Trophoblast cell (in vitro differentiated cells and primary cell): ENCODE data around the gene PCK1.

Experiments
- DNase-seq, 2 donors: peaks; one replicate each; pipeline ENCODE4 v3.0.0-alpha.2; 2016
- H2AFZ ChIP-seq: 2 replicates; pipeline ENCODE4 v1.6.1; 2013; ENCODE audit warnings: low read length, moderate library complexity, mild to moderate bottlenecking; ENCODE audit not compliant: insufficient read depth, poor library complexity
- H2AK5ac ChIP-seq: 2 replicates; pipeline ENCODE4 v1.6.1; 2013; ENCODE audit warnings: mild to moderate bottlenecking, low read length
- H2BK120ac ChIP-seq: 2 replicates; pipeline ENCODE4 v1.6.1; 2013; ENCODE audit warnings: low read length, mild to moderate bottlenecking, moderate library complexity; ENCODE audit not compliant: insufficient read depth, poor library complexity
- H2BK12ac ChIP-seq: 2 replicates; pipeline ENCODE4 v1.6.1; 2013; ENCODE audit warnings: mild to moderate bottlenecking, low read length, moderate library complexity
- H2BK5ac ChIP-seq: 2 replicates; pipeline ENCODE4 v1.6.1; 2013; ENCODE audit warnings: low read length, low read depth, moderate library complexity, mild to moderate bottlenecking; ENCODE audit not compliant: poor library complexity
- H3K14ac ChIP-seq: 2 replicates; pipeline ENCODE4 v1.6.1; 2013; ENCODE audit warnings: mild to moderate bottlenecking, low read length
- H3K18ac ChIP-seq: 2 replicates; pipeline ENCODE4 v1.6.1; 2013; ENCODE audit warnings: mild to moderate bottlenecking, low read length
- H3K23ac ChIP-seq: 2 replicates; pipeline ENCODE4 v1.6.1; 2013; ENCODE audit warnings: low read length
- H3K27ac ChIP-seq: 2 replicates; pipeline ENCODE4 v1.5.1; 2013; ENCODE audit warnings: low read depth, mild to moderate bottlenecking, inconsistent platforms, low read length, moderate library complexity
- H3K27me3 ChIP-seq: 2 replicates; pipeline ENCODE4 v1.6.1; 2013; ENCODE audit warnings: inconsistent platforms, mild to moderate bottlenecking, low read length, moderate library complexity; ENCODE audit not compliant: insufficient read depth
- H3K36me3 ChIP-seq, 2 experiments: 1 replicate in 1 of 2; 2 replicates in 1 of 2; pipeline ENCODE4 v1.6.1; 2013; ENCODE audit warnings: low read length in 2 of 2, mild to moderate bottlenecking in 2 of 2, moderate library complexity in 1 of 2; ENCODE audit not compliant: insufficient read depth in 2 of 2, control insufficient read depth in 1 of 2
- H3K4ac ChIP-seq: 2 replicates; pipeline ENCODE4 v1.6.1; 2013; ENCODE audit warnings: low read depth, mild to moderate bottlenecking, low read length, moderate library complexity
- H3K4me1 ChIP-seq, 2 experiments: 1 replicate in 1 of 2; 2 replicates in 1 of 2; pipeline ENCODE4 v1.6.1; 2013; ENCODE audit warnings: low read length in 2 of 2, mild to moderate bottlenecking in 2 of 2, moderate library complexity in 1 of 2; ENCODE audit not compliant: insufficient read depth in 2 of 2, control insufficient read depth in 1 of 2
- H3K4me2 ChIP-seq: 2 replicates; pipeline ENCODE4 v1.6.1; 2013; ENCODE audit warnings: inconsistent platforms, mild to moderate bottlenecking, low read length, moderate library complexity
- H3K4me3 ChIP-seq: 2 replicates; pipeline ENCODE4 v1.5.1; 2013; ENCODE audit warnings: mild to moderate bottlenecking, low read depth, low read length, inconsistent platforms
- H3K79me1 ChIP-seq: one replicate; pipeline ENCODE4 v1.6.1; 2013; ENCODE audit warnings: low read length
- H3K79me2 ChIP-seq: 2 replicates; pipeline ENCODE4 v1.6.1; 2013; ENCODE audit warnings: low read length, mild to moderate bottlenecking; ENCODE audit not compliant: control insufficient read depth, insufficient read depth, poor library complexity
- H3K9ac ChIP-seq: 2 replicates; pipeline ENCODE4 v1.6.1; 2013; ENCODE audit warnings: mild to moderate bottlenecking, low read length
- H3K9me3 ChIP-seq: 2 replicates; pipeline ENCODE4 v1.6.1; 2013; ENCODE audit warnings: low read depth, mild to moderate bottlenecking, control low read depth, inconsistent platforms, low read length; ENCODE audit not compliant: insufficient read depth
- H4K12ac ChIP-seq: 2 replicates; pipeline ENCODE4 v1.6.1; 2013; ENCODE audit warnings: low read depth, mild to moderate bottlenecking, low read length, moderate library complexity
- H4K8ac ChIP-seq: 2 replicates; pipeline ENCODE4 v1.6.1; 2013; ENCODE audit warnings: low read depth, mild to moderate bottlenecking, low read length, moderate library complexity
- H4K91ac ChIP-seq: one replicate; pipeline ENCODE4 v1.6.1; 2013; ENCODE audit warnings: low read depth, mild to moderate bottlenecking, low read length, moderate library complexity
- WGBS: extraction: QIAGEN DNeasy Blood & Tissue Kit; methylation state at CpG from one replicate; pipeline ENCODE4 v1.1.7; 2013; ENCODE audit warnings: missing lambda C conversion rate; ENCODE audit not compliant: insufficient read length, insufficient coverage; ENCODE audit errors: extremely low coverage; 5-methylcytosine and 5-hydroxymethylcytosine counted together

PCK1 gene

GRCh38 chr20:57584768-57585461 lies 24.0 kb downstream of the PCK1 start:
- WGBS = no CpG with 5 or more reads among the region's 8 CpGs

GRCh38 chr20:57585466-57586213 lies 24.7 kb downstream of the PCK1 start:
- Histone ChIP-seq H3K4me1 (no peaks in the 10 kb centered on the region), H3K9me3 (peaks cover 9% of the 10 kb centered on the region), H3K79me1 (no peaks in the 10 kb centered on the region), H3K4ac (no peak overlapping the region), H3K79me2 (no peaks in the 10 kb centered on the region), H4K8ac (no peak overlapping the region), H4K12ac (no peak overlapping the region), H2BK5ac (no peak overlapping the region), H3K14ac (no peak overlapping the region), H3K23ac (no peak overlapping the region), H2BK120ac (no peak overlapping the region), H3K9ac (no peak overlapping the region), H3K27ac (no peak overlapping the region), H3K4me2 (no peak overlapping the region), H4K91ac (no peak overlapping the region), H3K18ac (no peak overlapping the region), H2AK5ac (no peak overlapping the region), H3K4me3 (no peak overlapping the region), H3K36me3 (no peaks in the 10 kb centered on the region), H2BK12ac (no peak overlapping the region), H2AFZ (no peak overlapping the region), H3K27me3 (no peaks in the 10 kb centered on the region)
- no peak for DNase-seq
- no CpG with 5 or more reads among the region's 17 CpGs for WGBS

More at GRCh38 chr20:57584768-57585461, 24.0 kb downstream of the PCK1 start:
- no peak overlapping the region for H4K12ac ChIP-seq
- H3K23ac ChIP-seq = no peak overlapping the region
- no peak overlapping the region for H2BK120ac ChIP-seq
- DNase-seq = no peak
- H4K8ac ChIP-seq = no peak overlapping the region
- H3K27me3 ChIP-seq = no peaks in the 10 kb centered on the region
- no peak overlapping the region for H3K27ac ChIP-seq
- no peak overlapping the region for H3K4me3 ChIP-seq
- H2AFZ ChIP-seq = no peak overlapping the region
- no peak overlapping the region for H2BK5ac ChIP-seq
- H3K9ac ChIP-seq = no peak overlapping the region
- H2AK5ac ChIP-seq = no peak overlapping the region
- no peak overlapping the region for H3K14ac ChIP-seq
- H2BK12ac ChIP-seq = no peak overlapping the region
- no peaks in the 10 kb centered on the region for H3K79me2 ChIP-seq
- no peaks in the 10 kb centered on the region for H3K4me1 ChIP-seq
- no peaks in the 10 kb centered on the region for H3K79me1 ChIP-seq
- no peaks in the 10 kb centered on the region for H3K36me3 ChIP-seq
- H3K9me3 ChIP-seq = peaks cover 9% of the 10 kb centered on the region
- H4K91ac ChIP-seq = no peak overlapping the region
- H3K4me2 ChIP-seq = no peak overlapping the region
- no peak overlapping the region for H3K4ac ChIP-seq
- H3K18ac ChIP-seq = no peak overlapping the region

GRCh38 chr20:57586370-57586793 lies 25.5 kb downstream of the PCK1 start:
- Histone ChIP-seq H3K4me1 (no peaks in the 10 kb centered on the region), H2AK5ac (no peak overlapping the region), H4K91ac (no peak overlapping the region), H2BK12ac (no peak overlapping the region), H3K36me3 (no peaks in the 10 kb centered on the region), H3K18ac (no peak overlapping the region), H3K4ac (no peak overlapping the region), H2AFZ (no peak overlapping the region), H4K12ac (no peak overlapping the region), H2BK120ac (no peak overlapping the region), H3K4me3 (no peak overlapping the region), H3K4me2 (no peak overlapping the region), H3K23ac (no peak overlapping the region), H3K27me3 (no peaks in the 10 kb centered on the region), H3K79me1 (no peaks in the 10 kb centered on the region), H3K14ac (no peak overlapping the region), H3K9ac (no peak overlapping the region), H2BK5ac (no peak overlapping the region), H3K27ac (no peak overlapping the region), H4K8ac (no peak overlapping the region), H3K79me2 (no peaks in the 10 kb centered on the region), H3K9me3 (peaks cover 9% of the 10 kb centered on the region)
- no peak for DNase-seq
- no CpG with 5 or more reads among the region's 8 CpGs for whole genome bisulfite sequencing

DNA sequence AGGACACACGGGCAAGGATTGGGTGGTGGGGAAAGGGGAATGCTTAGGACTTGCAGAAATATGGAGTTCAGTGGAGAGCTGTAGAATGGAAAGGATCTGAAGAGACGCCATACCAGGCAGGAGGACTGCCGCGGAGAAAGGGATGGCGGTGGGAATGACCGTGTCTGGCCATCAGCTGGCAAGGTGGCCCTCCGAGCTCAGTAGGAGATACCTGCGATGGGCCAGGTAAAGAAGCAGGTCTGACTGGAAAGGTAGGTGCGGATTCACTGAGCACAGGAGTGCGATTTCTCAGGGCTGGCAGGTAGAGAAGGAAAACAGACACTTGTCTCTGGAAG lies 26.0 kb downstream of the PCK1 start:
- Histone ChIP-seq H3K4me1 (no peaks in the 10 kb centered on the region), H2BK120ac (no peak overlapping the region), H3K79me1 (no peaks in the 10 kb centered on the region), H4K12ac (no peak overlapping the region), H3K4ac (no peak overlapping the region), H2BK12ac (no peak overlapping the region), H3K79me2 (no peaks in the 10 kb centered on the region), H3K27ac (no peak overlapping the region), H4K8ac (no peak overlapping the region), H3K9ac (no peak overlapping the region), H3K9me3 (peaks cover 9% of the 10 kb centered on the region), H3K27me3 (no peaks in the 10 kb centered on the region), H3K23ac (no peak overlapping the region), H2BK5ac (no peak overlapping the region), H3K18ac (no peak overlapping the region), H3K4me2 (no peak overlapping the region), H2AK5ac (no peak overlapping the region), H4K91ac (no peak overlapping the region), H3K4me3 (no peak overlapping the region), H2AFZ (no peak overlapping the region), H3K36me3 (no peaks in the 10 kb centered on the region), H3K14ac (no peak overlapping the region)
- no peak for DNase-seq
- whole genome bisulfite sequencing = no CpG with 5 or more reads among the region's 10 CpGs
